Astrocyte (in vitro differentiated cells and primary cell): ENCODE data around the gene CKAP5. TPM values are rescaled to one million over a fixed set of nuclear protein-coding genes. Genes with fewer than 3 reads are reported as not detected.

Experiments used
- DNase-seq: peaks from one replicate; pipeline ENCODE4 v3.0.0-alpha.2; 2010; ENCODE audit warnings: low read depth
- FAIRE-seq: peaks from 2 replicates; lab custom pipeline; 2011; peaks lifted over from hg19 to GRCh38; lab: Jason Lieb, UNC
- H2AFZ ChIP-seq: 2 replicates; pipeline ENCODE4 v1.6.0; 2012; ENCODE audit warnings: low read depth, low read length, inconsistent platforms
- H3K27ac ChIP-seq: 2 replicates; pipeline ENCODE4 v1.5.1; 2011; ENCODE audit warnings: low read depth, low read length, inconsistent platforms
- H3K27me3 ChIP-seq: 2 replicates; pipeline ENCODE4 v1.6.0; 2011; ENCODE audit warnings: low read length, inconsistent platforms; ENCODE audit not compliant: insufficient read depth
- H3K36me3 ChIP-seq: 2 replicates; pipeline ENCODE4 v1.5.1; 2011; ENCODE audit warnings: low read length, inconsistent platforms; ENCODE audit not compliant: insufficient read depth
- H3K4me1 ChIP-seq: 2 replicates; pipeline ENCODE4 v1.5.1; 2011; ENCODE audit warnings: low read length, inconsistent platforms; ENCODE audit not compliant: insufficient read depth
- H3K4me2 ChIP-seq: 2 replicates; pipeline ENCODE4 v1.6.0; 2012; ENCODE audit warnings: low read length, inconsistent platforms
- H3K4me3 ChIP-seq: 2 replicates; pipeline ENCODE4 v1.5.1; 2011; ENCODE audit warnings: low read depth, mild to moderate bottlenecking, low read length, inconsistent platforms; ENCODE audit not compliant: insufficient read depth
- H3K79me2 ChIP-seq: 2 replicates; pipeline ENCODE4 v1.6.0; 2012; ENCODE audit warnings: mild to moderate bottlenecking, low read length, inconsistent platforms; ENCODE audit not compliant: insufficient read depth
- H3K9ac ChIP-seq: 2 replicates; pipeline ENCODE4 v1.6.0; 2012; ENCODE audit warnings: mild to moderate bottlenecking, low read length, inconsistent platforms
- H3K9me3 ChIP-seq: 2 replicates; pipeline ENCODE4 v1.5.1; 2012; ENCODE audit warnings: low read depth, mild to moderate bottlenecking, low read length, inconsistent platforms; ENCODE audit not compliant: insufficient read depth
- H4K20me1 ChIP-seq: 2 replicates; pipeline ENCODE4 v1.6.0; 2012; ENCODE audit warnings: low read length, inconsistent platforms; ENCODE audit not compliant: insufficient read depth
- H3K27ac Mint-ChIP-seq: one replicate; pipeline ENCODE4 v1.8.0; 2021; ENCODE audit warnings: mild to moderate bottlenecking, mixed read lengths; ENCODE audit not compliant: unreplicated experiment
- H3K27me3 Mint-ChIP-seq: one replicate; pipeline ENCODE4 v1.8.0; 2021; ENCODE audit warnings: low read depth, mixed read lengths; ENCODE audit not compliant: unreplicated experiment
- H3K36me3 Mint-ChIP-seq: one replicate; pipeline ENCODE4 v1.8.0; 2021; ENCODE audit warnings: low read depth, mixed read lengths; ENCODE audit not compliant: unreplicated experiment
- H3K4me1 Mint-ChIP-seq: one replicate; pipeline ENCODE4 v1.8.0; 2021; ENCODE audit warnings: low read depth, mixed read lengths; ENCODE audit not compliant: unreplicated experiment
- H3K4me3 Mint-ChIP-seq: one replicate; pipeline ENCODE4 v1.8.0; 2021; ENCODE audit warnings: mild to moderate bottlenecking, moderate library complexity, mixed read lengths; ENCODE audit not compliant: unreplicated experiment
- H3K9me3 Mint-ChIP-seq: one replicate; pipeline ENCODE4 v1.8.0; 2021; ENCODE audit warnings: mild to moderate bottlenecking, mixed read lengths; ENCODE audit not compliant: unreplicated experiment
- CTCF ChIP-seq: IDR thresholded peaks from 2 replicates; pipeline ENCODE4 v1.5.1; 2011; ENCODE audit warnings: low read depth, mild to moderate bottlenecking, inconsistent platforms, low read length, moderate library complexity; ENCODE audit not compliant: insufficient read depth
- EZH2 ChIP-seq: IDR thresholded peaks from 2 replicates; pipeline ENCODE4 v1.6.1; 2012; ENCODE audit warnings: mild to moderate bottlenecking, low read length, inconsistent platforms; ENCODE audit not compliant: insufficient read depth
- total RNA-seq: library from RNA; stranded (reverse); gene quantifications from 2 replicates; pipeline ENCODE4 v1.2.1, GENCODE V29; 2021

Gene CKAP5
- total RNA-seq, 1 donor from 2014 or later: 99.9 TPM

- Histone ChIP-seq H3K9me3 (no peaks in the 10 kb centered on the region), H3K4me2 (peak overlapping the region; percentile 93), H3K79me2 (peaks cover 59% of the 10 kb centered on the region), H3K4me3 (peak overlapping the region; percentile 99), H4K20me1 (peaks cover 29% of the 10 kb centered on the region), H3K9ac (peak overlapping the region; percentile 96), H3K36me3 (no peaks in the 10 kb centered on the region), H2AFZ (peak overlapping the region; percentile 83), H3K4me1 (no peaks in the 10 kb centered on the region), H3K27ac (peak overlapping the region; percentile 84), H3K27me3 (no peaks in the 10 kb centered on the region)
- H3K9me3 Mint-ChIP-seq: no peaks in the 10 kb centered on the region
- H3K27me3 Mint-ChIP-seq: no peaks in the 10 kb centered on the region
- peak overlapping the region; percentile 92 for H3K4me3 Mint-ChIP-seq
- DNase-seq (no peak), FAIRE-seq (no peak)
- H3K27ac Mint-ChIP-seq: peak overlapping the region; percentile 21
- no peak for TF ChIP-seq CTCF
- TF ChIP-seq EZH2: no peak
- no peaks in the 10 kb centered on the region for H3K36me3 Mint-ChIP-seq
- peaks cover 6% of the 10 kb centered on the region for H3K4me1 Mint-ChIP-seq
Observed at GRCh38 chr11:46845440-46845739, 690 bp downstream of the CKAP5 start.

- no peak overlapping the region for H3K4me3 Mint-ChIP-seq
- H3K36me3 Mint-ChIP-seq: no peaks in the 10 kb centered on the region
- no peak overlapping the region for H3K27ac ChIP-seq
- no peaks in the 10 kb centered on the region for H3K36me3 ChIP-seq
- no peaks in the 10 kb centered on the region for H3K9me3 Mint-ChIP-seq
- no peak overlapping the region for H3K9ac ChIP-seq
- no peaks in the 10 kb centered on the region for H3K27me3 Mint-ChIP-seq
- H2AFZ ChIP-seq: no peak overlapping the region
- H3K9me3 ChIP-seq: no peaks in the 10 kb centered on the region
- no peak overlapping the region for H3K27ac Mint-ChIP-seq
- TF ChIP-seq EZH2 (no peak), CTCF (no peak)
- FAIRE-seq (no peak), DNase-seq (no peak)
- H3K4me2 ChIP-seq: no peak overlapping the region
- H3K4me3 ChIP-seq: no peak overlapping the region
- no peaks in the 10 kb centered on the region for H3K27me3 ChIP-seq
- H4K20me1 ChIP-seq: peaks cover 55% of the 10 kb centered on the region
- peaks cover 99% of the 10 kb centered on the region for H3K79me2 ChIP-seq
- peaks cover 9% of the 10 kb centered on the region for H3K4me1 Mint-ChIP-seq
- no peaks in the 10 kb centered on the region for H3K4me1 ChIP-seq
Observed at GRCh38 chr11:46840116-46840515, 6.0 kb downstream of the CKAP5 start.

DNA sequence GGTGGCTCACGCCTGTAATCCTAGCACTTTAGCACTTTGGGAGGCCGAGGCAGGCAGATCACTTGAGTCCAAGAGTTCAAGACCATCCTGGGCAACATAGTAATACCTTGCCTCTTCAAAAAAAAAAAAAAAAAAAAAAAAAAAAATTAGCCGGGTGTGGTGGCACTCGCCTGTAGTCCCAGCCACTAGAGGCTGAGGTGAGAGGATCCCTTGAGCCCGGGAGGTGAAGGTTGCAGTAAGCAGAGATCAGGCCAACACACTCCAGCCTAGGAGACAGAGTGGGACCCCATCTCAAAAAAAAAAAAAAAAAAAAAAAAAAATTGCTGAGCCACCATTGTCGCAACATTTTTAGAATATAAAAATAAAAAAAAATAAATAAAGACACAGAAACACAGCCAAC lies 7.6 kb downstream of the CKAP5 start:
- Histone ChIP-seq H3K4me3 (no peak overlapping the region), H3K79me2 (peaks cover 99% of the 10 kb centered on the region), H3K27ac (no peak overlapping the region), H2AFZ (no peak overlapping the region), H4K20me1 (peaks cover 56% of the 10 kb centered on the region), H3K9me3 (no peaks in the 10 kb centered on the region), H3K9ac (no peak overlapping the region), H3K4me2 (no peak overlapping the region), H3K36me3 (no peaks in the 10 kb centered on the region), H3K4me1 (no peaks in the 10 kb centered on the region), H3K27me3 (no peaks in the 10 kb centered on the region)
- no peak for DNase-seq
- no peak for FAIRE-seq
- TF ChIP-seq CTCF (no peak), EZH2 (no peak)
- Mint-ChIP-seq H3K27ac (no peak overlapping the region), H3K4me3 (no peak overlapping the region), H3K9me3 (no peaks in the 10 kb centered on the region), H3K4me1 (peaks cover 7% of the 10 kb centered on the region), H3K27me3 (no peaks in the 10 kb centered on the region), H3K36me3 (no peaks in the 10 kb centered on the region)
